H1 (cell line): ENCODE results near the gene STRIT1. TPM values are rescaled to one million over a fixed set of nuclear protein-coding genes. Genes with fewer than 3 reads are reported as not detected.

Experiments used
- CTCF ChIA-PET: fragments of 300-600 bp; sonication (Branson Sonifier 250); formaldehyde crosslinking; loops from one replicate; lab custom pipeline; 2021; ENCODE audit not compliant: partially characterized antibody; lab: Charles Lee
- POLR2A ChIA-PET: fragments of 300-600 bp; sonication (Branson Sonifier 250); formaldehyde crosslinking; loops from one replicate; lab custom pipeline; 2021; ENCODE audit warnings: inconsistent platforms; ENCODE audit not compliant: partially characterized antibody; lab: Charles Lee
- DNase-seq, 2 experiments: peaks; one replicate each; pipeline versions ENCODE4 v3.0.0 to v3.0.0-alpha.2; 2010 to 2022; ENCODE audit warnings: low spot score in 2 of 2, low read depth in 1 of 2, mixed read lengths in 1 of 2
- FAIRE-seq: peaks from 2 replicates; lab custom pipeline; 2011; peaks lifted over from hg19 to GRCh38; lab: Jason Lieb, UNC
- H2AFZ ChIP-seq: 2 replicates; pipeline ENCODE4 v1.8.1; 2012; ENCODE audit warnings: low read length, inconsistent platforms
- H2AK5ac ChIP-seq: 2 replicates; pipeline ENCODE4 v1.6.1; 2013; ENCODE audit warnings: low read depth, low read length
- H2BK120ac ChIP-seq: replicated peaks from 2 replicates; pipeline ENCODE3; 2013; ENCODE audit warnings: low read depth, low read length, inconsistent platforms
- H2BK12ac ChIP-seq: 2 replicates; pipeline ENCODE4 v1.6.1; 2013; ENCODE audit warnings: low read depth, low read length
- H2BK15ac ChIP-seq: 2 replicates; pipeline ENCODE4 v1.6.1; 2013; ENCODE audit warnings: low read length
- H2BK20ac ChIP-seq: 2 replicates; pipeline ENCODE4 v1.6.1; 2013; ENCODE audit warnings: low read length
- H2BK5ac ChIP-seq: 2 replicates; pipeline ENCODE4 v1.6.1; 2013; ENCODE audit warnings: low read depth, low read length
- H3K14ac ChIP-seq: 2 replicates; pipeline ENCODE4 v1.6.1; 2013; ENCODE audit warnings: inconsistent platforms; ENCODE audit not compliant: insufficient read length
- H3K18ac ChIP-seq: 2 replicates; pipeline ENCODE4 v1.6.1; 2013; ENCODE audit warnings: low read length; ENCODE audit errors: extremely low read depth
- H3K23ac ChIP-seq: 2 replicates; pipeline ENCODE4 v1.6.1; 2013; ENCODE audit warnings: inconsistent platforms; ENCODE audit not compliant: insufficient read length
- H3K23me2 ChIP-seq: 2 replicates; pipeline ENCODE4 v1.6.1; 2013; ENCODE audit warnings: low read depth, low read length
- H3K27ac ChIP-seq: 2 replicates; pipeline ENCODE4 v1.6.1; 2011; ENCODE audit warnings: low read depth, low read length, inconsistent platforms
- H3K27me3 ChIP-seq, 4 experiments: replicated peaks in 1 of 4; 1 replicate in 1 of 4; 2 replicates in 3 of 4; pipeline versions ENCODE4 v1.6.1 to v1.8.1; 2011 to 2013; ENCODE audit warnings: low read length in 3 of 4, mild to moderate bottlenecking in 3 of 4, inconsistent platforms in 2 of 4, mixed read lengths in 2 of 4, moderate library complexity in 1 of 4; ENCODE audit not compliant: control insufficient read depth in 3 of 4, insufficient read depth in 3 of 4; ENCODE audit errors: extremely low read depth in 1 of 4
- H3K36me3 ChIP-seq, 4 experiments: 2 replicates each; pipeline versions ENCODE4 v1.6.1 to v1.8.1; 2011 to 2013; ENCODE audit warnings: mild to moderate bottlenecking in 4 of 4, low read length in 3 of 4, moderate library complexity in 2 of 4, control low read depth in 1 of 4, inconsistent platforms in 1 of 4; ENCODE audit not compliant: insufficient read depth in 4 of 4, control insufficient read depth in 2 of 4
- H3K4ac ChIP-seq: replicated peaks from 2 replicates; pipeline ENCODE3; 2013; ENCODE audit warnings: low read length, low read depth, mixed read lengths, inconsistent platforms; ENCODE audit not compliant: insufficient read length
- H3K4me1 ChIP-seq, 4 experiments: replicated peaks in 1 of 4; 1 replicate in 1 of 4; 2 replicates in 3 of 4; pipeline versions ENCODE4 v1.6.1 to v1.8.1; 2011 to 2013; ENCODE audit warnings: low read length in 3 of 4, inconsistent platforms in 2 of 4, mixed read lengths in 1 of 4; ENCODE audit not compliant: insufficient read depth in 4 of 4, control insufficient read depth in 3 of 4
- H3K4me2 ChIP-seq, 2 experiments: 2 replicates each; pipeline versions ENCODE4 v1.6.1 to v1.8.1; 2011 to 2013; ENCODE audit warnings: low read depth in 2 of 2, low read length in 2 of 2, control low read depth in 1 of 2, inconsistent platforms in 1 of 2, mild to moderate bottlenecking in 1 of 2; ENCODE audit not compliant: insufficient read depth in 1 of 2
- H3K4me3 ChIP-seq, 4 experiments: fragments of 200-600, 300-600 bp in 1 of 4; sonication (generic), shearing (Covaris generic), sonication (Bioruptor Twin) in 1 of 4; 2 replicates each; pipeline versions ENCODE4 v1.5.1 to v1.8.1; 2011 to 2016; ENCODE audit warnings: low read length in 4 of 4, low read depth in 3 of 4, control low read depth in 2 of 4, inconsistent platforms in 2 of 4, mild to moderate bottlenecking in 2 of 4, mixed read lengths in 1 of 4, moderate library complexity in 1 of 4; ENCODE audit not compliant: insufficient read depth in 2 of 4; ENCODE audit errors: extremely low read depth in 1 of 4
- H3K56ac ChIP-seq: replicated peaks from 2 replicates; pipeline ENCODE3; 2013; ENCODE audit warnings: low read depth, mild to moderate bottlenecking, mixed read lengths, low read length, inconsistent platforms; ENCODE audit not compliant: insufficient read length
- H3K79me1 ChIP-seq: 2 replicates; pipeline ENCODE4 v1.6.1; 2013; ENCODE audit warnings: low read depth, low read length, control low read depth
- H3K79me2 ChIP-seq, 2 experiments: 2 replicates each; pipeline versions ENCODE4 v1.6.1 to v1.8.1; 2012 to 2013; ENCODE audit warnings: low read length in 2 of 2, mild to moderate bottlenecking in 2 of 2, inconsistent platforms in 1 of 2; ENCODE audit not compliant: insufficient read depth in 2 of 2, control insufficient read depth in 1 of 2
- H3K9ac ChIP-seq, 4 experiments: replicated peaks in 1 of 4; 1 replicate in 1 of 4; 2 replicates in 3 of 4; pipeline versions ENCODE4 v1.6.1 to v1.8.1; 2011 to 2013; ENCODE audit warnings: low read depth in 3 of 4, low read length in 3 of 4, control low read depth in 2 of 4, mild to moderate bottlenecking in 2 of 4, moderate library complexity in 2 of 4, inconsistent platforms in 1 of 4; ENCODE audit errors: extremely low read depth in 1 of 4
- H3K9me3 ChIP-seq, 2 experiments: 2 replicates each; pipeline versions ENCODE4 v1.6.1 to v1.8.1; 2012 to 2013; ENCODE audit warnings: mild to moderate bottlenecking in 2 of 2, moderate library complexity in 2 of 2, control low read depth in 1 of 2, inconsistent platforms in 1 of 2, low read depth in 1 of 2, low read length in 1 of 2, mixed read lengths in 1 of 2; ENCODE audit not compliant: insufficient read depth in 2 of 2
- H4K20me1 ChIP-seq, 2 experiments: replicated peaks in 1 of 2; 2 replicates each; pipeline versions ENCODE3 to v1.8.1; 2011 to 2013; ENCODE audit warnings: inconsistent platforms in 2 of 2, low read length in 2 of 2, mild to moderate bottlenecking in 1 of 2; ENCODE audit not compliant: insufficient read depth in 2 of 2, control insufficient read depth in 1 of 2
- H4K5ac ChIP-seq: 2 replicates; pipeline ENCODE4 v1.6.1; 2013; ENCODE audit warnings: low read length, low read depth, mixed read lengths, inconsistent platforms; ENCODE audit not compliant: insufficient read length
- H4K8ac ChIP-seq: 2 replicates; pipeline ENCODE4 v1.8.0; 2013; ENCODE audit warnings: mild to moderate bottlenecking, moderate library complexity, low read length, inconsistent platforms; ENCODE audit not compliant: insufficient read depth; ENCODE audit errors: extremely low read depth
- H4K91ac ChIP-seq: replicated peaks from 2 replicates; pipeline ENCODE3; 2013; ENCODE audit warnings: low read length, mixed read lengths, inconsistent platforms; ENCODE audit not compliant: insufficient read length
- CBX8 ChIP-seq: fragments of 300-800, 300-1000 bp; sonication (generic); IDR thresholded peaks from 2 replicates; pipeline ENCODE4 v1.7.1; 2016; ENCODE audit warnings: low read depth, low read length, borderline replicate concordance
- RAD21 ChIP-seq, 2 experiments: IDR thresholded peaks in 1 of 2; conservative IDR thresholded peaks in 1 of 2; 2 replicates each; pipeline ENCODE4 v1.6.1; 2011; ENCODE audit warnings: low read depth in 2 of 2, low read length in 2 of 2, improper control_type of control experiment in 1 of 2, inconsistent platforms in 1 of 2, mild to moderate bottlenecking in 1 of 2, moderate library complexity in 1 of 2
- SUZ12 ChIP-seq: fragments of 200-600 bp; sonication (generic); IDR thresholded peaks from 2 replicates; pipeline ENCODE4 v1.6.1; 2012; ENCODE audit warnings: mild to moderate bottlenecking, inconsistent platforms, low read length, moderate library complexity, mixed read lengths
- TAF7 ChIP-seq: optimal IDR thresholded peaks from 2 replicates; pipeline ENCODE3; 2011; ENCODE audit warnings: low read depth, mild to moderate bottlenecking, inconsistent platforms, low read length, moderate library complexity, borderline replicate concordance
- TEAD4 ChIP-seq: IDR thresholded peaks from 2 replicates; pipeline ENCODE4 v1.6.1; 2012; ENCODE audit warnings: low read depth, low read length, inconsistent platforms, mixed read lengths
- YY1 ChIP-seq: IDR thresholded peaks from 2 replicates; pipeline ENCODE4 v1.6.1; 2011; ENCODE audit warnings: low read depth, mild to moderate bottlenecking, low read length
- WGBS, 2 experiments: shearing (Covaris generic) in 1 of 2; methylation state at CpG; one replicate each; pipeline versions ENCODE4 v1.1.6 to v1.1.7; 2013 to 2015; ENCODE audit warnings: low lambda C conversion rate in 2 of 2, mixed read lengths in 2 of 2, inconsistent platforms in 1 of 2, low coverage in 1 of 2, missing lambda C conversion rate in 1 of 2; ENCODE audit not compliant: insufficient replicate concordance in 2 of 2, insufficient coverage in 1 of 2, insufficient read length in 1 of 2; ENCODE audit errors: extremely low coverage in 1 of 2, missing lambda C conversion rate in 1 of 2; 5-methylcytosine and 5-hydroxymethylcytosine counted together
- polyA plus RNA-seq, 7 experiments: library from polyadenylated mRNA; depleted of rRNA in 3 of 7; stranded (reverse) in 5 of 7; unstranded in 2 of 7; fragments of >200 nt in 5 of 7; fragments of 200-250 nt in 2 of 7; gene quantifications; 1 replicate in 5 of 7; 2 replicates in 1 of 7; 4 replicates in 1 of 7; pipeline versions ENCODE4 v1.2.1 to v1.2.3, GENCODE V29; 2011 to 2013; ENCODE audit warnings: missing spikeins in 2 of 7, mixed read lengths in 2 of 7
- total RNA-seq: library from RNA; stranded (reverse); fragmentation: NEBNext Ultra II Directional; extraction: Animal tissue kit (Norgen Biotek cat#: 25700); gene quantifications from 2 replicates; pipeline ENCODE4 v1.2.1, GENCODE V29; 2021

Gene STRIT1
- total and polyA plus RNA-seq, 2 of the 8 experiments (the other 6 are each of a cell fraction or from before 2014, with no cell fraction given) = 0.15 to 0.47 TPM

DNA sequence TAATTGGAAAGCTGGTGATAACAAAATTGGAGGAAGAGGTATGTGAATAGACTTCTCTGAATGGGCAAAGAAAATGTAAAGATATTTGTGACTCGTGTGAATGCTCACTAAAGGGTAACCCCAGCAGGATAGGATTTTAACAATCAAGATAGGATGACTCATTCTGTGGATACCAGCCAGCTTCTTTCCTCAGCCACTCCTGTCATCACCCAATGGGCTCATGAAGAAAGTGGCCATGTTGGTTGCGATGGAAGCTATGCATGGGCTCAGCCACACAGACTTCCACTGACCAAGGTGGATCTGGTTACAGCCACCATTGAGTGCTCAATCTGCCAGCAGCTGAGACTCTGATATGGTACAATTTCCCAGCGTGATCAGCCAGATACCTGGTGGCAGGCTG is 40.9 kb downstream of the STRIT1 start:
- H3K4me2 ChIP-seq = no peak overlapping the region
- no peak overlapping the region for H4K5ac ChIP-seq
- no peak overlapping the region for H3K27ac ChIP-seq
- no peaks in the 10 kb centered on the region for H3K27me3 ChIP-seq
- DNase-seq (no peak), FAIRE-seq (no peak)
- no peak overlapping the region for H2BK12ac ChIP-seq
- CTCF ChIA-PET = interaction anchor here (0.9 to 1.3 kb wide), 2 partner anchors 13 to 70 kb away, joined by 3 to 4 read pairs; no protein-coding TSS in a partner anchor
- no peak overlapping the region for H3K4me3 ChIP-seq
- H3K9me3 ChIP-seq = no peaks in the 10 kb centered on the region
- H3K79me2 ChIP-seq = no peaks in the 10 kb centered on the region
- H3K56ac ChIP-seq = no peak overlapping the region
- H2BK5ac ChIP-seq = no peak overlapping the region
- no peak overlapping the region for H2AFZ ChIP-seq
- H3K14ac ChIP-seq = no peak overlapping the region
- POLR2A ChIA-PET = no interaction called here
- no peak overlapping the region for H3K9ac ChIP-seq
- H3K79me1 ChIP-seq = no peaks in the 10 kb centered on the region
- H3K23me2 ChIP-seq = no peaks in the 10 kb centered on the region
- H3K36me3 ChIP-seq = no peaks in the 10 kb centered on the region; a peak in 1 of 8 replicates
- H4K91ac ChIP-seq = no peak overlapping the region
- no peak overlapping the region for H3K23ac ChIP-seq
- H2BK120ac ChIP-seq = no peak overlapping the region
- no peak overlapping the region for H4K8ac ChIP-seq
- H2BK20ac ChIP-seq = no peak overlapping the region
- H3K4ac ChIP-seq = no peak overlapping the region
- H4K20me1 ChIP-seq = no peaks in the 10 kb centered on the region
- no peak overlapping the region for H3K18ac ChIP-seq
- H2BK15ac ChIP-seq = no peak overlapping the region
- no peaks in the 10 kb centered on the region for H3K4me1 ChIP-seq
- H2AK5ac ChIP-seq = no peak overlapping the region
- TF ChIP-seq TAF7 (no peak), RAD21 (IDR thresholded peaks at IDR 0.05 in 1 of 2, conservative IDR thresholded peaks at IDR 0.05 in 1 of 2; ENCODE audit: low read depth in 2 of 2, low read length in 2 of 2) (no peak), SUZ12 (no peak), CBX8 (no peak), YY1 (no peak), TEAD4 (no peak)
- WGBS, 2 experiments = 98% methylated on average over 3 of the region's 3 CpGs; no CpG with 5 or more reads in 1 of the 2 experiments
